GM18868 (cell line): ENCODE measurements around the gene BCAS3.

Source experiments
- ATAC-seq: cut with Tn5 transposase; IDR thresholded peaks from one replicate; pipeline ENCODE4 v1.9.1; 2021; ENCODE audit warnings: mild to moderate bottlenecking, moderate library complexity; ENCODE audit not compliant: unreplicated experiment

BCAS3 gene

GRCh38 chr17:61179380-61179806, 501.7 kb downstream of the BCAS3 start:
- ATAC-seq = no peak

GRCh38 chr17:61183793-61184192, 506.1 kb downstream of the BCAS3 start:
- no peak for ATAC-seq

- ATAC-seq = no peak
These were observed 507.7 kb downstream of the BCAS3 start for GRCh38 chr17:61185385-61185784.

GRCh38 chr17:61187038-61187437, 509.4 kb downstream of the BCAS3 start:
- no peak for ATAC-seq

- no peak for ATAC-seq
These were observed 510.4 kb downstream of the BCAS3 start for GRCh38 chr17:61188081-61188480.

GRCh38 chr17:61189968-61190367, 512.3 kb downstream of the BCAS3 start:
- ATAC-seq = no peak

- ATAC-seq = no peak
These were observed 518.7 kb downstream of the BCAS3 start for GRCh38 chr17:61196302-61196704.

- ATAC-seq = no peak
These were observed 519.1 kb downstream of the BCAS3 start for GRCh38 chr17:61196799-61197198.

GRCh38 chr17:61199431-61200338, 522.0 kb downstream of the BCAS3 start:
- no peak for ATAC-seq

- ATAC-seq = no peak
These were observed 522.7 kb downstream of the BCAS3 start for GRCh38 chr17:61200339-61200715.

GRCh38 chr17:61201211-61201610, 523.6 kb downstream of the BCAS3 start:
- no peak for ATAC-seq

GRCh38 chr17:61202564-61202963, 524.9 kb downstream of the BCAS3 start:
- no peak for ATAC-seq

GRCh38 chr17:61203671-61204131, 526.0 kb downstream of the BCAS3 start:
- ATAC-seq = no peak

GRCh38 chr17:61204456-61204855, 526.8 kb downstream of the BCAS3 start:
- no peak for ATAC-seq

GRCh38 chr17:61205401-61205800, 527.8 kb downstream of the BCAS3 start:
- no peak for ATAC-seq

GRCh38 chr17:61205931-61206330, 528.3 kb downstream of the BCAS3 start:
- ATAC-seq = no peak

- no peak for ATAC-seq
These were observed 529.3 kb downstream of the BCAS3 start for GRCh38 chr17:61206922-61207321.

GRCh38 chr17:61208301-61209105, 530.9 kb downstream of the BCAS3 start:
- no peak for ATAC-seq

- ATAC-seq = no peak
These were observed 531.4 kb downstream of the BCAS3 start for GRCh38 chr17:61209106-61209439.

GRCh38 chr17:61209525-61209924, 531.9 kb downstream of the BCAS3 start:
- no peak for ATAC-seq

GRCh38 chr17:61211236-61211635, 533.6 kb downstream of the BCAS3 start:
- ATAC-seq = no peak

GRCh38 chr17:61212655-61213054, 535.0 kb downstream of the BCAS3 start:
- ATAC-seq = no peak
